Body of pancreas (tissue), 4 donors: ENCODE measurements around the gene PPP1R9B. TPM values are rescaled to one million over a fixed set of nuclear protein-coding genes. Genes with fewer than 3 reads are reported as not detected.

ENCODE experiments used
- ATAC-seq: fragments of 150-250 bp; one replicate; pipeline ENCODE4 v1.9.1; 2016
- DNase-seq, 4 donors: peaks; one replicate each; pipeline ENCODE4 v3.0.0-alpha.2; 2019
- H3K27ac ChIP-seq, 4 donors: fragments of 200-600 bp; sonication (generic); 1 replicate in 3 of 4; 2 replicates in 1 of 4; pipeline versions ENCODE4 v1.5.1 to v1.6.1; 2016 to 2019; ENCODE audit warnings: mild to moderate bottlenecking in 1 of 4, mixed read lengths in 1 of 4, moderate library complexity in 1 of 4
- H3K27me3 ChIP-seq, 2 donors: fragments of 200-600 bp; sonication (generic); one replicate each; pipeline ENCODE4 v1.6.0; 2016; ENCODE audit warnings: mild to moderate bottlenecking in 1 of 2
- H3K36me3 ChIP-seq, 2 donors: fragments of 200-600 bp; sonication (generic); replicated peaks in 1 of 2; 2 replicates each; pipeline ENCODE4 v1.5.1; 2016; ENCODE audit warnings: low read depth in 2 of 2; ENCODE audit not compliant: insufficient read depth in 1 of 2
- H3K4me1 ChIP-seq: fragments of 200-600 bp; sonication (generic); one replicate; pipeline ENCODE4 v1.6.0; 2016
- H3K4me3 ChIP-seq, 2 donors: fragments of 200-600 bp; sonication (generic); 1 replicate in 1 of 2; 2 replicates in 1 of 2; pipeline ENCODE4 v1.5.1; 2016 to 2019
- H3K9me3 ChIP-seq, 3 donors: fragments of 200-600 bp; sonication (generic); 1 replicate in 2 of 3; 2 replicates in 1 of 3; pipeline ENCODE4 v1.5.1; 2016
- POLR2A ChIP-seq, 3 donors: fragments of 450-650 bp; IDR thresholded peaks; one replicate each; pipeline ENCODE4 v1.6.1; 2016; ENCODE audit warnings: antibody characterized with exemption in 3 of 3, mild to moderate bottlenecking in 2 of 3
- WGBS, 2 donors: methylation state at CpG; one replicate each; pipeline ENCODE4 v1.1.5; 2017; 5-methylcytosine and 5-hydroxymethylcytosine counted together
- intact Hi-C: fragments of 100-400 bp; cut with DNase I; formaldehyde crosslinking; loops from one replicate; pipeline ENCODE4 v1.15.1; 2023
- total RNA-seq, 2 donors: library from RNA; depleted of rRNA; stranded (reverse); fragments of >200 nt; gene quantifications; one replicate each; pipeline ENCODE4 v1.1.0, GENCODE V29; 2016
- TF ChIP-seq, protein P1 (sequence below), 7 experiments: fragments of 450-650 bp in 4 of 7; fragments of 200-600 bp in 3 of 7; sonication (generic) in 3 of 7; IDR thresholded peaks; one replicate each; pipeline ENCODE4 v1.5.1; 2016 to 2019; ENCODE audit warnings: antibody characterized with exemption in 7 of 7

The PPP1R9B gene
- total RNA-seq, 2 donors from 2014 or later, result 20.0 to 31.0 TPM

GRCh38 chr17:50192618-50193291, 42.3 kb upstream of the PPP1R9B start:
- H3K4me1 ChIP-seq, result no peaks in the 10 kb centered on the region

DNA sequence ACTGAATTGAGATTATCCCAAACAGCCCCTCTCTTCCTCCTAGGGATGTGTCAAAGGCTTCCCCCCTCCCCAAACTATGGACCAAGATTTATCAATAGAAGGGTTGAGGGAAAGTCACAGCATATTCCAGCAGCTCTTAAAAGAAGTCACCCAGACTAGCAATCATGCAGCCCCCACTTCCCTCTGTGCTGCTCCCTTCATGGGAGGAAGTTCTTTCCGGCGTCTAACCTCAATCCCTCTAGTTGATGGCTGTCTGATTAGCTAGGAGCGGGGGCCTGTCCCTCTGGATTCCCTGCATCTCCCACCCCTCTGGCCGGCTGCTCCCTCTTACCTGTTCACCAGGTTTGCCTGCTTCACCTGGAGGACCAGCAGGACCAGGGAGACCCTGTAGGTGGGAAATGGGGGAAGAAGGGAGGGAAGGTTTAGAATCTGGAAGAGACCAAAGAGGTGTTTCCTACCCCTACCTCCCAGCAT, 41.7 kb upstream of the PPP1R9B start:
- no peak for TF ChIP-seq POLR2A (IDR thresholded peaks at IDR 0.05)
- TF ChIP-seq, protein P1, sequence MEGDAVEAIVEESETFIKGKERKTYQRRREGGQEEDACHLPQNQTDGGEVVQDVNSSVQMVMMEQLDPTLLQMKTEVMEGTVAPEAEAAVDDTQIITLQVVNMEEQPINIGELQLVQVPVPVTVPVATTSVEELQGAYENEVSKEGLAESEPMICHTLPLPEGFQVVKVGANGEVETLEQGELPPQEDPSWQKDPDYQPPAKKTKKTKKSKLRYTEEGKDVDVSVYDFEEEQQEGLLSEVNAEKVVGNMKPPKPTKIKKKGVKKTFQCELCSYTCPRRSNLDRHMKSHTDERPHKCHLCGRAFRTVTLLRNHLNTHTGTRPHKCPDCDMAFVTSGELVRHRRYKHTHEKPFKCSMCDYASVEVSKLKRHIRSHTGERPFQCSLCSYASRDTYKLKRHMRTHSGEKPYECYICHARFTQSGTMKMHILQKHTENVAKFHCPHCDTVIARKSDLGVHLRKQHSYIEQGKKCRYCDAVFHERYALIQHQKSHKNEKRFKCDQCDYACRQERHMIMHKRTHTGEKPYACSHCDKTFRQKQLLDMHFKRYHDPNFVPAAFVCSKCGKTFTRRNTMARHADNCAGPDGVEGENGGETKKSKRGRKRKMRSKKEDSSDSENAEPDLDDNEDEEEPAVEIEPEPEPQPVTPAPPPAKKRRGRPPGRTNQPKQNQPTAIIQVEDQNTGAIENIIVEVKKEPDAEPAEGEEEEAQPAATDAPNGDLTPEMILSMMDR (IDR thresholded peaks at IDR 0.05), result no peak
- intact Hi-C loops, result no loop called here
- Histone ChIP-seq H3K4me3 (no peak overlapping the region), H3K9me3 (no peaks in the 10 kb centered on the region), H3K4me1 (no peaks in the 10 kb centered on the region), H3K36me3 (no peaks in the 10 kb centered on the region), H3K27ac (no peak overlapping the region), H3K27me3 (no peaks in the 10 kb centered on the region)
- no peak for ATAC-seq
- WGBS, 2 donors, result 78 to 100% methylated on average over 3 to 4 of the region's 4 CpGs
- no peak for DNase-seq

More at GRCh38 chr17:50192618-50193291, 42.3 kb upstream of the PPP1R9B start:
- TF ChIP-seq, protein P1 (IDR thresholded peaks at IDR 0.05), result no peak
- no peak for TF ChIP-seq POLR2A (IDR thresholded peaks at IDR 0.05)
- ATAC-seq, result no peak
- Histone ChIP-seq H3K9me3 (no peaks in the 10 kb centered on the region), H3K4me3 (no peak overlapping the region), H3K27ac (no peak overlapping the region), H3K27me3 (no peaks in the 10 kb centered on the region), H3K36me3 (no peaks in the 10 kb centered on the region)
- DNase-seq, result no peak
- intact Hi-C loops, result no loop called here
- WGBS, 2 donors, result 80% methylated on average over 16 of the region's 16 CpGs

- ATAC-seq, result no peak
- H3K4me3 ChIP-seq, result no peak overlapping the region
Measured at GRCh38 chr17:50191359-50192143, 41.1 kb upstream of the PPP1R9B start.

DNA sequence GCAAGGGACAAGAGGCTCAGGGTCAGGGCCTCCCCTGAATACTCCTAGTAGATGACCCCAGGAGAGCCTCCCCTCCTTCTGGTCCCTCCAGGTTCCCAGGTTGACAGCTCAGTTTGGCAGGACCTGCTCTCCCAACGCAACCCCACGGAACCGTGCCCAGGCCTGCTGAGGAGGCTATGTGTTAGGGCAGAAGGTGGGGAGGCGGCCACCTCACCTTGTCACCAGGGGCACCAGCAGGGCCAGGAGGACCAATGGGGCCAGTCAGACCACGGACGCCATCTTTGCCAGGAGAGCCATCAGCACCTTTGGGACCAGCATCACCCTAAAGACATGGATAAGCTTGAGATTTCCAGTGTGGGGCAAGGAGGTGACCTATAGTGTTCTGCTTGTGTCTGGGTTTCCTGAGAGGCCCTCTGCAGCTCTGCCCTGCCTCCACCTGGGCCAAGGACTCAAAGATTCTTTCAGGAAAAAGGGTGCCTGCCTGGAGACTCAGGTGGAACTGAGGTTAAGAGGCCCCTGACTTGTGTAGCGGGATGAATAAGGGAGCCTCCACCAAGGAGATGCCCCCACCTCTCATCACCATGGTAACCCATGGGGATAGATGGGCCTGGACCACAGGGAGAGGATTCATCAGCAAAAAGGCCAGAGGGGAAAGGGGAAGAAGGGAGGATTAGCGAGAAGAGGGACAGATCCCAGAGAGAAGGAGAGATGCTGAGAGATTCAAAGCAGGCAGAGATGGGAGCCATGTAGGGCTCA, 40.3 kb upstream of the PPP1R9B start:
- no peak for TF ChIP-seq POLR2A (IDR thresholded peaks at IDR 0.05)
- TF ChIP-seq, protein P1 (IDR thresholded peaks at IDR 0.05), result no peak
- no peak overlapping the region for H3K27ac ChIP-seq
- DNase-seq, result no peak
- no peak overlapping the region for H3K4me3 ChIP-seq
- intact Hi-C loops, result no loop called here
- no peaks in the 10 kb centered on the region for H3K36me3 ChIP-seq
- H3K9me3 ChIP-seq, result no peaks in the 10 kb centered on the region
- H3K27me3 ChIP-seq, result no peaks in the 10 kb centered on the region
- 82 to 87% methylated on average over 6 to 8 of the region's 8 CpGs for WGBS, 2 donors
- no peak for ATAC-seq
- H3K4me1 ChIP-seq, result no peaks in the 10 kb centered on the region

More at GRCh38 chr17:50191359-50192143, 41.1 kb upstream of the PPP1R9B start:
- no peaks in the 10 kb centered on the region for H3K4me1 ChIP-seq
- H3K27me3 ChIP-seq, result no peaks in the 10 kb centered on the region
- intact Hi-C loops, result no loop called here
- no peaks in the 10 kb centered on the region for H3K36me3 ChIP-seq
- TF ChIP-seq, protein P1 (IDR thresholded peaks at IDR 0.05), result no peak
- TF ChIP-seq POLR2A (IDR thresholded peaks at IDR 0.05), result no peak
- no peak for DNase-seq
- no peaks in the 10 kb centered on the region for H3K9me3 ChIP-seq
- WGBS, 2 donors, result 76 to 77% methylated on average over 18 to 21 of the region's 21 CpGs
- no peak overlapping the region for H3K27ac ChIP-seq
